SK-N-SH (cell line): ENCODE results near the gene CHMP1B. TPM values are rescaled to one million over a fixed set of nuclear protein-coding genes. Genes with fewer than 3 reads are reported as not detected.

Experiments
- polyA plus RNA-seq, 3 experiments: library from polyadenylated mRNA; depleted of rRNA; stranded (reverse); fragments of >200 nt; gene quantifications; 2 replicates each; pipeline ENCODE4 v1.2.3, GENCODE V29; 2012

CHMP1B gene
- polyA plus RNA-seq, 1 of the 3 experiments (the other 2 are of a cell fraction) = 52.4 TPM

Other genes with a start within 250 kb of the CHMP1B start
- not detected in 2 replicates for gene SLC35G4, start 241.8 kb upstream of the CHMP1B start, polyA plus RNA-seq (2012; rRNA removed)
- gene GNAL, start 162.1 kb upstream of the CHMP1B start, polyA plus RNA-seq (2012; rRNA removed) = 0.08 and 0.13 TPM in 2 replicates
- gene MPPE1, start 56.9 kb downstream of the CHMP1B start, polyA plus RNA-seq (2012; rRNA removed) = 13.2 and 16.7 TPM in 2 replicates
- 0.18 TPM in 1 of 2 replicates, not detected in the other for gene IMPA2, start 130.1 kb downstream of the CHMP1B start, polyA plus RNA-seq (2012; rRNA removed)
- gene ANKRD62, start 242.4 kb downstream of the CHMP1B start, polyA plus RNA-seq (2012; rRNA removed) = not detected in 2 replicates